ENCODE measurements around the gene AFF1.

Gene AFF1, protein sequence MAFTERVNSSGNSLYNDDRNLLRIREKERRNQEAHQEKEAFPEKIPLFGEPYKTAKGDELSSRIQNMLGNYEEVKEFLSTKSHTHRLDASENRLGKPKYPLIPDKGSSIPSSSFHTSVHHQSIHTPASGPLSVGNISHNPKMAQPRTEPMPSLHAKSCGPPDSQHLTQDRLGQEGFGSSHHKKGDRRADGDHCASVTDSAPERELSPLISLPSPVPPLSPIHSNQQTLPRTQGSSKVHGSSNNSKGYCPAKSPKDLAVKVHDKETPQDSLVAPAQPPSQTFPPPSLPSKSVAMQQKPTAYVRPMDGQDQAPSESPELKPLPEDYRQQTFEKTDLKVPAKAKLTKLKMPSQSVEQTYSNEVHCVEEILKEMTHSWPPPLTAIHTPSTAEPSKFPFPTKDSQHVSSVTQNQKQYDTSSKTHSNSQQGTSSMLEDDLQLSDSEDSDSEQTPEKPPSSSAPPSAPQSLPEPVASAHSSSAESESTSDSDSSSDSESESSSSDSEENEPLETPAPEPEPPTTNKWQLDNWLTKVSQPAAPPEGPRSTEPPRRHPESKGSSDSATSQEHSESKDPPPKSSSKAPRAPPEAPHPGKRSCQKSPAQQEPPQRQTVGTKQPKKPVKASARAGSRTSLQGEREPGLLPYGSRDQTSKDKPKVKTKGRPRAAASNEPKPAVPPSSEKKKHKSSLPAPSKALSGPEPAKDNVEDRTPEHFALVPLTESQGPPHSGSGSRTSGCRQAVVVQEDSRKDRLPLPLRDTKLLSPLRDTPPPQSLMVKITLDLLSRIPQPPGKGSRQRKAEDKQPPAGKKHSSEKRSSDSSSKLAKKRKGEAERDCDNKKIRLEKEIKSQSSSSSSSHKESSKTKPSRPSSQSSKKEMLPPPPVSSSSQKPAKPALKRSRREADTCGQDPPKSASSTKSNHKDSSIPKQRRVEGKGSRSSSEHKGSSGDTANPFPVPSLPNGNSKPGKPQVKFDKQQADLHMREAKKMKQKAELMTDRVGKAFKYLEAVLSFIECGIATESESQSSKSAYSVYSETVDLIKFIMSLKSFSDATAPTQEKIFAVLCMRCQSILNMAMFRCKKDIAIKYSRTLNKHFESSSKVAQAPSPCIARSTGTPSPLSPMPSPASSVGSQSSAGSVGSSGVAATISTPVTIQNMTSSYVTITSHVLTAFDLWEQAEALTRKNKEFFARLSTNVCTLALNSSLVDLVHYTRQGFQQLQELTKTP

DNA sequence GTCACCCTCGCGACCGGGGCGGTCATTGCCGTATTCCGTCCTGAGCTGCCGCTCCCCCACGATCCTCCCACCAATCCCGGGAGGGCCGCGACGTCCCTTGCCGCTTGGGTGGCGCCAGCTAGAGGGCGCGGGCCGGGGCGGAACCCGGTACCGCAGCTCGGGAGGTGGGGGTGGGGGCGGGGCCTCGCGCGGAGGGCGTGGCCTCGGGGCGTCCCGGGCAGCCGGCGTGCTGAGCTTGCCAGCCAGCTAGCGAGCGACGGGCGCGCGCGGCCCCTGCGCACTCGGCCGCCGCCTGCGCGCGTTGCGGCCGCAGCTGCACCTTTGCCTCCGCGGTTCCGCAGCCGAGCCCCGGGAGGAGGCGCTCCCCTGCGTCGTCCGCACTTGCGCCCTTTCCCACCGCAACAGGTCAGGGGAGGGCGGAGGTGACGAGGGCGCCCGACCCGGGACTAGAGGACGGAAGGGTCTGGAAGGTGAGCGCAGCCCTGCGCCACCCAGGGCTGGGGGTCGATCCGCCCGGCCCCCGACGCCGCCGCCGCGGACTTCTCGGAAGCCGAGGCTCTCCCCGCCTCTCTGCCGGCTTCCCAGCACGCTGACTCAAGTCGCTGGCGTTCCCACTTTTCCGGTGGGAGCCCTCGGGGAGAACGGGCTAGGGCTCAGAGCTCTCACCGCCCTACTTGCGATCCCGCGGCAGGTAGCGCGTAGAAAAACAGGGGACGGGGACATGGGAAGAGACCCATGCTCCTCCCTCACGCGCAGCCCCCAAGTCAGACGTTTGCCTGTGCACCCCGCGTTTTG is at the start of gene AFF1:
Gene AFF1 (plus strand): TSS at position 241 of the 795 bp plus-strand sequence. CDS start 13,523 bp downstream, outside the sequence.
- DNase-seq: peak; percentile 93

DNA sequence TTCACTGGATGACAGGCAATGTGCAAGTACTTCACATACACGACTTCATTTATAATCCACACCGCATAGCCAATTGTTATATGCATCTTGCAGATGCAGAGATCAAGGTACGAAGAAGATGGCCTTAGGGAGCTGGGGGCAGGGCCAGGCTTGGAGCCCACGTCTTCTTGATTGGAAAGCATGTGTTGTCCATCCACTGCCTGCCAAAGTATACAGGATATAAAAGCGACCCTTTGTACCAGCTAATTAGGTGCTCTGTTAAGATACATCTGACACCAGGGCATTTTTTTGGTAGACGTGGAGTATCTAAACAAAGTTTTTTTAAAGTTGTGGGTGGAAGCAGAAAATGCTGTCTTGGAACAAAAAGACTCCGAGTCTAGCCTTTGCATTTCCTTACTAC is 44.0 kb upstream of the AFF1 start:
- DNase-seq: no peak

DNA sequence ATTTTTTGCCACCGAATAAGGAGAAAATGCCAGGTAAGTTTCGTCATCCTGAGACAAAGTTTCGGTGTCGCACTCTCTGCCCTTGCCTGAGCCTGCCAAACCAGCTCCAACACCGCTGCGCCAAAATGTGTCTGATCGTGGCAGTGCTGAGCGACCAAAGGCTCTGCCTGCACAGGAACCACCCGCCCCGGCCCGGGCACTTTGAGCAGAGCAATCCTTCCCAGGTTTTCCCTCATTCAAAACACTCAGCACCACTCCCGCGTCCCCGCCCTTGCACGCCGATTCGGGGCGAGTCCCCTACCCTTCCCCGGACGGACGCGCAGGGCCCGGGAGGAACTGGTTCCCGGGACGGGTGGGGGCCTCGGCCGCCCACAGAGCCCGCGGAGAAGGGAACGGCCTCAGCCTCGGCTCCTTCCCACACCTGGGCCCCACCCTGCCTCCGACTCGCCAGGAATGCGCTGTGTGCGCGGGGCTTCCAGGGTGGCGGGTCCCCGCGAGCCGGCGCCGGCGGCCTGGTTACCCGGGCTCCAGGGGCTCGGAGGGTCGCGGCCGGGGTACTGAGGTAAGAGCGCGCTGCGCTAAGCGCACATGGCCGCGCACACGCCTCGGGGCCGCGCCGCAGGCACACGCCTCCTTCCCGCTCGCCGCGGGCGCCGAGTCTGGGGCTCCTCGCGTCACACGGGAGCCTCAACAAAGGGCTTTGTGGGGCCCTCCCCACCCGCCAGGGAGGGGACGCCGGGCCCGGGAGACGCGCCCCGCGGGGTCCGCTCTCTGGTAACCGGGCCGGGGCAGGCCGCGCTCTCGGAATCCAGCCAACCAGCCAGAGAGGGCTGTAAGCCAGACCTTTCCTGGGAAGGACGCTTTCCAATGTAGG is 42.8 kb upstream of the AFF1 start, which contains the start of gene C4orf36:
Gene C4orf36 (minus strand): TSS at position 661 of the 874 bp plus-strand sequence. CDS start 902 bp downstream, outside the sequence.
- no peak for DNase-seq

DNA sequence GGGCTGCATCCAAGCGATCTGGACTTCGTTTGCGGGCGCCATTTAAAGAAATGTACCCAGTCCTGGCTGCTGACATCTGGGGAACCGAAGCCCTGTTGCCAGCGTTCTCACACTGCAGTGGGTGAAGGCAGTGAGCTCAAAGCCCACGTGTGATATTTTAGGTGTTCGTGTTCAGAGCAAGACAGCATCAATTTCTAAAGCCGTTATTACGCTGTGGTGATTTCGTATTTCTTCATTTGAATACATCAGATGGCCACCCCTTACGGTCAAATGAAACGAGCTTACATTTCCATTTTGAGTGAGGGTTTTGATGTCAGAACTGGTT is 42.2 kb upstream of the AFF1 start:
- no peak for DNase-seq

DNA sequence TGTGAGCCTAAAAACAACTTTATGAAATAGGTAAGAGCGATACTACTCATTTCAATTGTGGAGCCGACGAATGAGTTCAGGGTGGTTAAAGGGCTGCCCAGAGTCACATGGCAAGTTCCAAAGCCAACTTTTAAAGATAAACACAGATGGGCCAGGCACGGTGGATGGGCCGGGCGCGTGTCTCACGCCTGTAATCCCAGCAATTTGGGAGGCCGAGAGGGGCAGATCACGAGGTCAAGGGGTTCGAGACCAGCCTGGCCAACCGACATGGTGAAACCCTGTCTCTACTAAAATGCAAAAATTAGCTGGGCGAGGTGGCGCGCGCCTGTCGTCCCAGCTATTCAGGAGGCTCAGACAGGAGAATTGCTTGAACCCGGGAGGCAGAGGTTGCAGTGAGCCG is 41.7 kb upstream of the AFF1 start:
- no peak for DNase-seq

DNA sequence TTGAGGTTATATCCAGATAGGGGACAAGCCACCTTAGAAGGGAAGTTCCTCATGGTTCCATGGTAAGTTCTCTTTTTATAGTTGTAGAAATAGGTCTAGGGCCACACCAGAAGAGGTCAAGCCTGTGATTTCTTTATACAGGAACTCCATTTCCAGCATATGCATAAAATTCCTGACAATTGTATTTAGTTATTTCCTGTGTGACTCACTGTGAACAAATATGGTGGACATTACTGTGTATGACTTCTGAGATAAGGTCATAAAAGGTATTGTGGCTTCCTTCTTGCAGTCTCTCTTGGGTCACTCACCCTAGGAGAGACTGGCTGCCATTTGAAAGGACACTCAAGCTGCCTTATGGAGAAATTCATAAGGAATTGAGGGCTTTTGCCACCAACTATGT is 40.4 kb upstream of the AFF1 start:
- no peak for DNase-seq

DNA sequence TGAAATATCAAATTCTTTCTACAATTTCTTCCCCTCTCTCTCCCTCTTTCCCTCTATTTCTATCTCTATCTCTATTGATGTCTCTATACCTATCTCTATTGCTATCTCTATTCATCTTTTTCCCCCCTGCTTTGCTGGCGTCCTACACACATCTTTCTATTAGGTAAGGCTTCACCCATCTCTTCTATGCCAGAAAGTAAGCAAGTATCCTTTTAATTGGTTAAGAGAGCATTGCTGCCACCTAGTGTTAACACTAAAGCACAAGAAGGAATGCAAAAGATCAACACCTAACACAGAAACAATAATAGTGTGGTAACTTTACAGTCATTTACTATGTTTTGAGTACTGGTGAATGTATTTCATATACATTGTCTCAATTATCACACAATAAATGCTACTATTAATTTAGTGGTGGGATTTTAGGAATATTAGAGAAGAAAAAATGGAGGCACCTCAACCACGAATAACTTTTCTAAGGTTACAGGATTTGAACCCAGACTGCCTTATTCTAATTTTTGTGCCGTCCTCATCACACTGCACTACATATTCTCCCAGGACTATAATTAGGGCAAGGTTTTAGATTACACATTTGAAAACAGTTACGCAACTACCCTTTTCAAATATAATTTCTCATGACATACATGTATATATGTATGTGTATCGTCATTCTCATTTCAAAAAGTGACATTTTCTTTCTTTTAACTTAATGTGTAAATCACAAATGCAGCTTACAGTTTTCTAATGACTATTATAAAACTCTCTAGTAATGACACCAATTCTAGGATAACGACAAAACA is 38.9 kb upstream of the AFF1 start:
- peak in 1 of 2 donors; percentile 64 for DNase-seq

DNA sequence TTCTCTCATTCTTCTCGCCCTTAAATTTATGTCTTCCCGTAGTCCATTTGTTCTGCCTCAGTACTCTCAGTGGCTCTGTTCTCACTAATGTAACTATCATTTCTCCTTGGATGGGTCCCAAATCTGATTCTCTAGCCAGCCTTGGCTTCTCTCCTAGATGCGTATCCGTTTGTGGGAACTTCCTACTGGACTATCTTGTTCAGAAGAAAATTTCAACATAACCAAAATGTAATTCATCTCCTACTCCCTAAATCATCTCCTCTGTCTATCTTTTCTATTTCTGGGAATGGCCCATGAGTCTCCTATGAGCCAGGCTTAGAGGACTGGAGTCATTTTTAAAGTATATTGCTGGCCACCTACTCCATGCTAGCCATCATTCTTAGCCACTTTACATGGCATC is 38.2 kb upstream of the AFF1 start:
- DNase-seq: no peak

DNA sequence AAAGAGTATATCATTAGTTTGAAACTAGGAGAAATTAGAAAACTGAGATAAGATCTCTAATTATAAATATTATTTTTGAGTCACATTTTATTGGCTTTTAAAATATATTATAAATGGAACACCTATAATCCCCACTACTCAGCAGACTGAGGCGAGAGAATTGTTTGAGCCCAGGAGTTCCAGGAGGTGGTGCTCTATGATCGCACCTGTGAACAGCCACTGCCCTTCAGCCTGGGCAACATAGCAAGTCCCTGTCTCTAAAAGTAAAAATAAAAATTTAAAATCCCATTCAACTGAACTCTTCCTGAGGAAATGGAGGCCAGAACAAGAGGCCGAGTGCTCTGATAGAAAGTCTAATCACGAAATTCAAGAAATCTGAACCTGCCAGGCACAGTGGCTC is 36.2 kb upstream of the AFF1 start:
- no peak for DNase-seq

DNA sequence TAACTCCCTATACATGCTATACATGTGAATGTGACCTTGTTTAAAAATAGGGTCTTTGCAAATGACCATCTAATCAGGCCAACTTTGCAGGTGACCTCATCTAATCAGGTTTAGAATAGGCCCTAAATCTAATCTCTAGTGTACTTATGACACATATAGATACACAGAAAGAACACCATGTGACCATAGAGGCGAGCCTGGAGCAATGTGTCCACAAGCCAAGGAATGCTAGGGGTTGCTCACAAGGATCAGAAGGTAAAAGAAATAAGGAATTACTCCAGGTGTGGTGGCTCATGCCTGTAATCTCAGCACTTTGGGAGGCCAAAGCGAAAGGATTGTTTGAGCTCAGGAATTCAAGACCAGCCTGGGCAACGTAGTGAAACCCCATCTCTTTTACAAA is 32.9 kb upstream of the AFF1 start:
- no peak for DNase-seq

DNA sequence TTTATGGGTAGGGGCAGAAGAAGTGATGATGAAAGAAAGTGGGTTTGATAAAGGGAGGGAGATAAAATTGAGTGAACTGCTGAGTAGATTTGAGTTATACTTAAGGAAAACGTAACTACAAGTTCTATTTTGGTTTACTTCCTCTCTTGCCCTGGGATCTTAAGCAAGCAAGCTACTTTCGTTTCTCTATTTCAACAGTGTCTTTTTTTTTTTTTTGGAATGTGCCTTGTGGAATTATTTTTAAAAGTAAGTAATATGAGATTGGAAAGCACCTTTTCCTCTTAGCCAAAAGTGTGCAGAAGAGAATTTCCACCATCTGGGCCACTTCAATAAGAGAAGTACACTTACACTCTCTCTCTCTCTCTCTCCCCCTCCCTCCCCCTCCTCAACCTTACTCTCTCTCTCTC is 26.6 kb upstream of the AFF1 start:
- no peak for DNase-seq

DNA sequence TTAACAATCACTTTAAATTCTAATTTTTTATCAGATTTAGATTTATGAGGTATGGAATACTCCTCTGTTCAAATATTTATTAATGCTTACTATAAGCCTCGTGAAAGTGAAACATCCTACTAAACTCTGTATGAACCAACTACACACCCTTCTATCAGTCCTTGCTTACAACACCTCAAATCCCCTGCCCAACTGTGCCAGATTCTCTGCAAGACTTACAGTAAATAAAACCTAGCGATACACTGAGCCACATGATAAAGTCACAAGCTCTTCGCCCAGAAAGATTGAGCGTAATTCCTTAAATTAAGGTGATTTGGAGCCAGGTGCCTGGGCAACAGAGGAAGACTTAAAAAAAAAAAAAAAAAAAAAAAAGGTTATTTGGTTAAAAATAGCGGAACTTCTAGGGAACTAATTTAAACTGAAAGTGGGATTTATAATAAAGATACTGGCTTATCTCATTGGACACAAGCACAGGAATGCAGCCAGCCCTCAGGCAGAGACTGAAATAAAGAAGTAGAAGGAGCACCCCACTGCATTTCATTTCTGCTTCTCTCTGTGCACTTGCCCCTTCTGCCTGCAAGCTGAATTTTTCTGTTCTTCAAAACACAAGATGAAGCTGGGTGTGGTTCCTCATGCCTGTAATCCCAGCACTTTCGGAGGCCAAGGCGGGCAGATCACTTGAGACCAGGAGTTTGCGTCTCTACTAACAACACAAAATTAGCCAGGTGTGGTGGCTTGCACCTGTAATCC is 25.1 kb upstream of the AFF1 start:
- no peak for DNase-seq

DNA sequence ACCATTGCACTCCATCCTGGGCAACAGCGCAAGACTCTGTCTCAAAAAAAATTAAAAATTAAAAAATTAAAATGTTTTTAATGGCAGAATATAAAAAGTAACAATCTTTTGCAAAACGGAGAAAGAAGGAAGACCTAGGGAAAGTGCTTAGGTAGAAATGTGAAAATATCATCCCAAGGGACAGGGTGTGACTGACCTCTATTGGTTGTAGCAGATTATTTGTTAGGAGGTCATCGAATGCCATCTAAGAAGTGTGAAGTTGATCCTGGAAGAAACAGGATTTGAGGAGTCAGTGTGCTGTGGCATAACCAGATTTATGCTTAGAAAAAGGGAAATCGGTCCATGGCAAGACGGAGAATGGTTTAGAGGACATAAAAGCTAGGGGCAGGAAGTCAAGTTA is 24.4 kb upstream of the AFF1 start:
- no peak for DNase-seq

DNA sequence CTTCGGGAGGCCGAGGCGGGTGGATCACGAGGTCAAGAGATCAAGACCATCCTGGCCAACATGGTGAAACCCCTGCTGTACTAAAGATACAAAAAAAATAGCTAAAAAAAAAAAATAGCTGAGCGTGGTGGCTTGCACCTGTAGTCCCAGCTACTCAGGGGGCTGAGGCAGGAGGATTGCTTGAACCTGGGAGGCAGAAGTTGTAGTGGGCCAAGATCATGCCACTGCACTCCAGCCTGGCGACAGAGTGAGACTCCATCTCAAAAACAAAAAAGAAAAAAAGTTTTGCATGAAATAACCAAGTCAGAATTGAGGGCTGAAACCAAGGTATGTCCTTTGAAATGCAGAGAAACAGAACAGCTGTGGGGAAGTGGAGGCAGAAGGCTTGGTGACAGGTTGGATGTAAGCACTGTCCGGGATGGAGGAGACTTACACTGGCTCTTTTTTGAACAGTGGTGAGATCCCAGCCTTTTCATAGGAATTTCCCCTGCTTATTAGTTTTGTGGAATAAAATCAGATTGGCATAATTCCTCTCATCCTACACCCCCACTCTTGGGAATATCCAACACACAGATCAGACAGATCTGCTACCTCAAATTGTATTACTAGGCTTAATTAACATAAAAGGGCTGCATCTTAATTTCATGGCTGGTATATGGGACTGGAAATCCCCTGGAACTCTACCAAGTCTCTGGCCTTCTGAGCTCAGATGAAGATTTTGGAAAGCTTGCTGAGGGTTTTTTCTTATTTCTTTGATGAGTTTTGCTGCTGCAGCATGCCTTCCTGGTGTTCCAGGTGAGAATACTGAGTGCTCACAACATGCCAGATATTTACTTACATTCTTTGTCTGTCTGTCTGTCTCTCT is 23.8 kb upstream of the AFF1 start:
- DNase-seq: no peak

DNA sequence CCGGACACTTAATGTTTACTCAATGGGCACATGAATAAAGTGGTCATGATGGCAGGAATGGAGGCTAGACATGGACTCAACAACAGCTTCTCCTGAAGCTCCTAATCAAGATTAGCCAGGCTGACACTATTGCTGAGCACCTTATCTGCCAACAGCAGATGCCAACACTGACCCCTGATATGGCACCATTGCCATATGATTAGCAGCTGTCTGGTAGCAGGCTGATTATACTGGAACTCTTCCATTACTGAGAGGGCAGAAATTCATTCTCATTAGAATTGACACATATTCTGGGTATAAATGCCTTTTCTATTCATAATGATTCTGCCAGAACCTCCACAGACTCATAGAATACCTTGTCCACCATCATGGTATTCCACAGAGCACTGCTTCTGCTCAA is 18.4 kb upstream of the AFF1 start:
- no peak for DNase-seq

DNA sequence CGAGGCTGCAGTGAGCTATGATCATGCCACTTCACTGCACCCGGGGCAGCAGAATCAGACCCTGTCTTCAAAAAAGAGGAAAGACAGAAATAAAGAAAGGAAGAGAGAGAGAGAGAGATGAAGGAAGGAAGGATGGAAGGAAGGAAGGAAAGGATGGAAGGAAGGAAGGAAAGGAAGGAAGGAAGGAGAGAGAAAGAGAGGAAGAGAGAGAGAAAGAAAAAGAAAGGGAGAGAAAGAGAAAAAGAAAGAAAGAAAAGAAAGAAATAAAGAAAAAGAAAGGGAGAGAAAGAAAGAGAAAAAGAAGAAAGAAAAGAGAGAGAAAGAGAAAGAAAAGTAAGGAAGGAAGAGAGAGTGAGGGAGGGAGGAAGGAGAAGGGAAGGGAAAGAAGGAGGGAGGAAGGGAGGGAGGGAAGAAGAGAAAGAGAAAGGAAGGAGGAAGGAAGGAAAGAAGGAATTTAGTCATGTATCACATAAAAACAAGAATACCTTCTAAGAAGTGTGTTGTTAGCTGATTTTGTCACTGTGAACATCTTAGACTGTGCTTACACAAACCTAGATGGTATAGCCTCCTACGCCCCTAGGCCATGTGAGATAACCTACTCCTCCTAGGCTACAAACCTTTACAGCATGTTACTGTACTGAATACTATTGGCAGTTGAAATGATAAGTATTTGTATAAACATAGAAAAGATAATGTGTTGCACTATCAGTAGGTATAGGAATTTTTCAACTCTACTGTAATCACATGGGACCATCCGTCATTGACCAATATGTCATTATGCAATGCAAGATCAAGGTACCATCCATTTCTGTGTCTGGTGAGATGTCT is 17.4 kb upstream of the AFF1 start:
- no peak for DNase-seq

DNA sequence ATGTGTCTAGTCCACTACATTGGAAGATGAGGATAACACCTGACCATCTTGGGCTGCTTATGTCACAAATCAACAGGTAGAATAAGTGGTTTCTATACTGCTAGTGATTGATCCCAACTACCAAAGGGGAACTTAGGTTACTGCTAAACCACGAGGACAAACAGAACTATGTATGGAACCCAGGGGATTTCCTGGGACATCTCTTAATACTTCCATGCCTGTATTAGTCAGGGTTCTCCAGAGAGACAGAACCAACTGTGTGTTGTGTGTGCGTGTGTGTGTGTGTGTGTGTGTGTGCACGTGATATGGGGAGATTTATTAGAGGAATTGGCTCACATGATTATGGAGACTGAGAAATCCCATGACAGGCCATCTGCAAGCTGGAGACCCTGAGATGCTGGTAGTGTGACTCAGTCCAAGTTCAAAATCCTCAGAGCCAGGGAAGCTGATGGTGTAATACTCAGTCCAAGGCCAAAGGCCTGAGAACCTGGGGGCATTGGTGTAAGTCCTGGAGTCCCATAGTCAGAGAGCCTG is 16.2 kb upstream of the AFF1 start:
- no peak for DNase-seq

Measured in CD4-positive, alpha-beta T cell treated with Interleukin-1 beta for 1 hour (primary cell).